ENCODE data around the gene ADAMTSL2.

Gene ADAMTSL2

DNA sequence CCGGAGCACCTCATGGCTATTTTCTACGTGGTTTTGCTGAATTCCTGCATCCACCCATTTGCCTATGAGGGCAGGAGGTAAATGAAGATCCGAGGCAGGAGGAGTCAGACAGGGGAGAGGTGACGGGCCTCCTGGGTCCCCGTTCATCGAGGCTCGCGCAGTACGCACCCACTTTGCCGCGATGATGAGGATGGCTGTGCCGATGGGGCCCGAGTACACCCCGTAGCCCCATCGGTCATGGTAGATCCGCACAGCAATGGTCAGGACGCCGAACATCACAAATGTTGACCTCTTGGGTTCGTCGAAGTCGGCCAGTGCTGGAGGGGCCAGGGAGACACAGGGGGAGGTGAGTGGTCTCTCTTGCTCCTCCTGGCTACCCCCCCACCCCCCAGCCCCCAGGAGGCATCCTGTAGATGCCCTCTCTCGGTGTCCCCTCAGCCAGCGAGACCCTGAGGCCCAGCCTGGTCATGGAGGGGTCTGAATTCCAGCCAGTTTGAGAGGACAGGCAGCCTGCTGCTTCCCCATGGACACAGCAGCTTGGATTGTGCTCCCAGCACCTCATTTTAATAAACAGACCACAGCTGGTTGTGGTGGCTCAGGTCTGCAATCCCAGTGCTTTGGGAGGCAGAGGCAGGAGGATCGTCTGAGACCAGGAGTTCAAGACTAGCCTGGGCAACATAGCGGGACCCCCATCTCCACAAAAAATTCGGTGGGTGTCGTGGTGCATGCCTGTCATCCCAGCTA is 15.6 kb upstream of the ADAMTSL2 start:
- DNase-seq: no peak

DNA sequence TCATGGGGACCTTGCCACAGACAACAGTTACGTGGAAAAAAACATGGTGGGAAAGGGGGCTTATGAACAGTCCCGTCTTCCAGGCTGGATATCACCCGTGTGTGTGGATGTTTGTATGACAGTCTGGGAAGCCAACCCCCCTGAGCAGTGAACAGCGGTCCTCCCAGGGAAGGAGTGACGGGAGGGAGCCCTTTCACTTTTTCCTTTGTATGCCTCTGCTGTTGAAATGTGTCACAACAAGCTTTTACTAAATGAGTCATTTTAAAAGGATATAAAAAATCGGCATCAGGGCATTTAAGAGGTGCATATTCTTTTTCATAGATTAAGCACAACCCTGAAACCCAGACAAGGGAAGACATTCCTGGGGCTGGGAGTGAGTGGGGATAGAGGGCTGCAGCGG is 14.8 kb upstream of the ADAMTSL2 start:
- DNase-seq: no peak

GRCh38 chr9:133520121-133520835 is 14.2 kb upstream of the ADAMTSL2 start:
- DNase-seq: no peak

DNA sequence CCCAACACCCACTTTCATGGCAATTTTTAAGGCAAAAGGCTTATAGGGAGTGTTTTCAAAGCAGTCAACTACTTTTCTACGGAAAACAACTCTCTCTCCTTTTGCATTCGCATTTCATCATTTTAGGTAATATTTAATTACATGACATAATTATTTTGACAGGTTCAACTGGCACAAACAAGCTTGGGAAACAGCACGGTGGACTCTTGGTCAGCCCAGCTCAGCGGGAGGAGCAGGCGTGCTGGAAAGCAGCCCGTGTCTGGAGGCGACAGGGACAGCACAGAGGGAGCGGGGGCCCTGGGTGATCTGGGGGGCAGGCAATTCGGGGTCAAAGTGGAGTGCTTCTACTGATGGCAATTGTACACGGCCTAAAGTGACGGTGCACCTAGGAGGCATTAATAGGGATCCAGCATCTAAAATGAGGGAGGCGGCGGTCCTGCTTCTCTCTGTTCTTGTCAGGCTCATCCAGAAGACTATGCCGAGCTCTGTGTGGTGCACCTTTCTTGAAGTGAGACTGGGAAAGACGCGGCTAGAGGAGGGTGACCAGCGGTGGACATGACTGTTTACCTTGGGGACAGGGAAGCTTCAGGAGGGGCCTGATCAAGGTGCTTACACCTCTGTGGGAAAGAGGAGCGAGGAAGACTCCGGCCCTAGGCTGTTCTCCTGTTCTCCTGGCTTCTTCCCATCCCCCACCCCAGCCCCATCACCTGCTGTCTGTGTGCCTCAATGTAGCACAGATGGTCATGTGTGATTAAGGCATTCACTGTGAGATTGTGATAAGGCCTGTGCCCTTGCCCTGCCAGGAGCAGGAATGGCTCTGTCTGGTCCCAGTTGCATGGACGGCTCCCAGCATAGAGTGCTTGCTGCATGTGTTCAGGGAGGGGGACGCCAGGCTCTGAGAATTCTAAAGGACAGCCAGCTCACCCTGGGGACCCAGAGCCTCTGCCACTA is 13.1 kb upstream of the ADAMTSL2 start:
- no peak for DNase-seq

GRCh38 chr9:133522073-133522910 is 12.2 kb upstream of the ADAMTSL2 start:
- no peak for DNase-seq

- DNase-seq: no peak
Observed at GRCh38 chr9:133523106-133523505, 11.4 kb upstream of the ADAMTSL2 start.

DNA sequence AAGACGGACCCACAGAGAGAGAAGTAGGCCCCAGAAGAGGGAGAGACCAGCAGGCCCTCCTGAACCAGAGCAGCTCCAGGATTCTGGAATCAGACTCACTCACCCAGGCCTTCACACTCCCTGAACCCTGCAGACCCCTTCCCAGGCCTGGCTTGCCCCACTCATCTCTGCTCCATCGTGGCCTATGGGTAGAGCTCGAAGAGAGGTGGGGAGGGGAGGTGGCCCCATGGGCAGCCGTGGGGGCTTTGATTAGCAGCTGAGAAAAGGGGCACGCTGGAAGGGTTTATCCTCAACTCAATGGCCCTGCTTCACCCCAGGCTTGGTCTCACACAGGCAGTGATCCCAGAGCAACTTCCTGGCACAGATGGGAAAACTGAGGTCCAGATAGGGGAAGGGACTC is 10.4 kb upstream of the ADAMTSL2 start:
- DNase-seq: no peak

DNA sequence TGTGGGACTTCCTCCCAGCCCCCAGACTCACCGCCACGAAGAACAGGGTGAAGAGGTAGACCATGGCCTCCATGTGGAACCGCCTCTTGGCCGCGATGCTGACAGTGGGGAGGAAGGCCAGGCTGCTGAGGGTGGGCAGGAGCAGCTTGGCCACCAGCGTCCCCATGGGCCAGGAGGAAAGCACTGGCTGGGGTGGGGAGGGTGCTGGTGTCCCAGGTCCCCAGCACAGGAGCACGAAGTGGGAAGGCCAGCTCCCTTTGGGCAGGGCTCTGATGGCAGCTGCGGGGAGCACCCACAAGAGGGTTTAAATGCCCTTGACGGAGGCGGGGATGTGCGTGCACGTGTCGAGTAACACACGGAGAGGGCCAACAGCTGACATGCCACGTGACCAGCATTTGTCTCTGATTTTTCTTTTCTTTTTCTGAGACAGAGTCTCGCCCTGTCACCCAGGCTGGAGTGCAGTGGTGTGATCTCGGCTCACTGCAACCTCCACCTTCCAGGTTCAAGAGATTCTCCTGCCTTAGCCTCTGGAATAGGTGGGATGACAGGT is 9.8 kb upstream of the ADAMTSL2 start, which contains the start of gene MYMK:
Gene MYMK (minus strand): TSS at position 281 of the 550 bp plus-strand sequence. CDS start 115 bp downstream, at position 166.
- DNase-seq: no peak

DNA sequence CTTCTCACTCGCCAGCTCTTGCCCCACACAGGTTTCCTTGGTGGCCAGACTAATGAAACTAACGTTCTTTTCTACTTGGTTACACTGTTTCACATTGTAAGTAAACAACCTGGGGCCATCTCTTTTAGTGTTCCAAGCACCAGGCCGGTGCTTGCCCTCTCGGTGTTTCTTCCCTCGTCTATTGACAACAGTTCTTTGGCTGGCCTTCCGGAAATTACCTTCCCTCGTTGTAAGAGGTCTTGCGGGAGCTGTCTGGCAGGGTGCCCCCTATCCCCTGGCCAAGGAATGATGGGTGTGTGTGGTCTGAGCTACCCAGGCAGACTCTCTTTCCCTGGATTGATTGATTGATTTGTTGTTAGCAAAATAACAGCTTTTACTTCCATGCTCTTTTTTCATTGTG is 8.8 kb upstream of the ADAMTSL2 start:
- DNase-seq: no peak

DNA sequence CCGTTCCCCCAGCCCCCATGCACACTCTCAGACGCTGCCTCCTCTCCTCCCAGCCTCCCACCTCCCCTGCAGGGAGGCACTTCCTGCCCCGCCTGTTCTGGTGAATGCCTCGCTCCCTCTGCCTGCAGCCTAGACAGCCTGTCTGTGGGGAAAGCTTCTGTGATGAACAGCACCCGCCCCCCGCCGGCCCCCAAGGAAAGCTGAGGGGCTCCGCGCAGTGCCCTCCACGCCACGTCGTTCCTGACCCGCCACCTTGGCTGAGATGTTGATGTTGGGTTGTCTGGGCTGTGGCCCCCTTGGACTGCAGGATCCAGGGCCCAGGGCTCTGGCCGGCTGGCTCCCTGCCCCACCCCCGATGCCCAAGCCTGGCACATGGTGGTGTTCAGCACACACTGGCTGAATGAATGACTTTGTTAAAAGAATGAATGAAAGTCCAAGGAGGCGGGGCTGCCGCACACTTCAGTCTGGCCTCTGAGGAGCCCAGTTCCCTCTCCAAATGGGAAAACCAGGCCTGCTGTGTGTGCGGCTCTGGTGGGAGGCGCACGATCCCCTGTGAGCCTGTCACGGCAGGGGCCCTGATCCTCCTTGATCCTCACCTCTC is 7.7 kb upstream of the ADAMTSL2 start:
- no peak for DNase-seq

DNA sequence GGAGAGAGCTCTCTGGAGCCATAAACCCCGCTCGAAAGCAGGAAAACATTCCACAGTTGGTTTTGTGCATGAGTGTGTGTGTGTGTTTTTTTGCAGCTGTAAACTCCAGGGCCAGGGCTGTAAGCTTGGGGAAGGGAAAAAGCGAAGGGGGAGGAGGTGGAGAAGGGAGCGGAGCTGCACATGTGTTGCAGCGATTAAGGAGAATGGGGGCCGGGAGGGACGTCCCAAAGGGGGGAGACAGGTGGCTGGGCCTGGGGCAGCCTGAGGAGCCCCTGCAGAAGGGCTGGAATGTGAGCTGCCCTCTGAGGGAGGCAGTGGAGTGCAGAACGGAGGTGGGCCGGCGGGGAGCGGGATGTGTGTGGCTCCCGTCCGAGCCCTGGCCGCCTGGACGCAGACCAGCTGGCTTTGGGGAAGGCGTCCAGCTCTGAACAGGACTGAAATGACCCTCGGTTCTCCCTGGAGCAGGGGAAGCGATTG is 7.0 kb upstream of the ADAMTSL2 start:
- DNase-seq: no peak

- no peak for DNase-seq
Observed at GRCh38 chr9:133528001-133528875, 6.3 kb upstream of the ADAMTSL2 start.

DNA sequence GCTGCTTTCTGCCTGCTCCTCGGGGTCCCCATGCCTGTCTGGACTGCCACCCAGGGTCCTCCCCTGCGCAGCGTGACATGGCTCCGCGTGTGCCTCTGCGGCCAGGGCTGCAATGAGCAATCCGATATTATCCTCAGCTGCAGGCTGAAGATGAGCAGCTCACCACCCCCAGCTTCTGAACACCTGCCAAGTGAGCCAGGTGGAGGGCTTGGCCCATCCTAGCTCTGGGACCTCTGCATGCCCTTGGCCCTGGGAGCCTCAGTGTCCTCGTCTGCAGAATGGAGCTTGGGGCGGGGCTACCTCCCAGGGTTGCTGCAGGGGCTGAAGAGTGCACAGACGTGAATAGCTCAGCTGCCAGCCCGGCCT is 5.6 kb upstream of the ADAMTSL2 start:
- no peak for DNase-seq

DNA sequence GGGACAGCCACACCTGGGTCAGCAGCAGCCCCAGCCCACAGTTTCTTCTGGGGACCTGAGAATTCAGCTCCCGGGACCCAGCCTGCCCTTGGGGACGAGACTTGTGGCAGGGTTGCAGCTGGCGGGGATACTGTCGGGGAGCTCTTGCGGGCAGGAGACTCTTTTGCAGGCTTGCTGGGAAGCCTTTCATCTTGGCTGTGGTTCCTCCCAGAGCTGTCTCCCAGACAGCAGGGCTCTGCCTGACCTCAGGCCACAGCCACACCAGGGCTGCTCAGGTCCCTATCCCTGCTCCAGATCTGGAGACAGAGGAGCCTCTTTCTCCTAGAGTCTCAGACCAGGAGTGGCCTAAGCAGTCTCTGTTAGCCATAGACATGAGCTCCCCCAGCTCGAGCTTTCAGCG is 5.0 kb upstream of the ADAMTSL2 start:
- no peak for DNase-seq

- DNase-seq: no peak
Observed at GRCh38 chr9:133529874-133530273, 4.6 kb upstream of the ADAMTSL2 start.

DNA sequence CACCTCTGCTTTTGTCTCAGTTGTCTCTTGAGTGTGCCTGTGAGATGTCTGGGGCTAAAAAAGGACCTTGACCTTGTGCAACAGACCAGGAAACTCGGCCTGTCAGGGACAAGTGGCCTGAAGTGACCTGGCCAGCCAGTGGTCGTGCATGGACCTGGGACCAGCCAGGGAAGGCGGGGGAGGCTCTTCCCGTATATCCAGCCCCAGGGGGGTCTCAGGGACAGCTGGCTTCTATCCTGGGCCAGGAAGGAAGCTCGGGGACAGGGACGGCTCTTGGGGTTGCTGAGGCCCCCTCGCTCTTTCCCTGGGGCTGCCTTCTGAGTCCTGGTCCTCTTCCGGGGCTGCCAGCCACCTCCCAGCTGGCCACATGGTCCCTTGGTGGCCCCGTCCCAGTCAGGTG is 3.2 kb upstream of the ADAMTSL2 start:
- no peak for DNase-seq

- peak; percentile 35 for DNase-seq
Observed at GRCh38 chr9:133532937-133533668, 1.4 kb upstream of the ADAMTSL2 start.

DNA sequence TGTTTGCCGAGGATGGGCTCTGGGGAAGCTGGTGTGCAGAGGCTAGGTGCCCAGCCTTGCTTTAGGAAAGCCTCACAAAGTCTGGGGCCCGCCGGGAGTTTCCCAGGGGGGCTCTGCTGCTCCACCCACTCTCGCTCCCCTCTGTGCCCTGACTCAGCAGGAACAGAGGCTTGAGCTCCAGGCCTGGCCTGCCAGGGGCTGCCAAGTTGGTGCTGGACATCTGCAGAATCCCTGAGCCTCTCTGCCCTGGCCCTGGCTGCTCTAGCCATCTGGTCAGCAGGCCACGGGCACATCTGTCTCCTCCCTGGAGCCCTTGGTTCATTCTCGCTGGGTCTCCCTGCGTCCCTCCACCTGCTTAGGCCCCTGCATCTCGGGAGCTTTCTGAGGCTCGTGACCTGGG is 647 bp upstream of the ADAMTSL2 start:
- DNase-seq: no peak

DNA sequence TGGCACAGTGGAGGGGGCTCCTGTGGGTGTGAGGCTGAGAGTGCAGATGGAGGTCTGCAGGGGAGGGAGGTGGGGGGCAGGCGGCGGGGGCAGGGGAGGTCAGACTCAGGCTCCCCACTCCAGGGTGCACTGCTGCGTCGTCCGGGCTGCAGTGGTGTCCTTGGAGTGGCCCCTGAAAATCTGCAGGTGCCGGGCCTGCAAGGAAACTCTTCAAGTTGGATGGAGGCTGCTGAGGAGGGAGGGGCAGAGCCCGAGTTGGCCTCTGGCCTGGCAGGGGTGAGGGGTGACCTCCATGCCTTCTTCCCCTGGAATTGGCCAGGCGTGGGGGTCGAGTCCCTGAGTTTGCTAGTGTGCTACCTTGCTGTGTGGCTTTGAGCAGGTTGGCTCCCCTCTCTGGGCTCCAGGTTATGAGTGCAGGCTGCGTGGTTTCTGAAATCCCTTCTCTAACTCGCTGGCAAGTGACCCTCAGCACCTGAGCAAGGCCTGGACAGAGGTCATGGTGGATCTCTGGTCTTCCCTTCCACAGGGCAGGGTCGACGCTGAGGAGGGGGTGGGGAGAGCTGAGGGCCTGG is 888 bp downstream of the ADAMTSL2 start:
- DNase-seq: no peak
